CD4-positive, alpha-beta T cell treated with Interleukin-1 beta for 1 hour (primary cell): ENCODE results near the gene DNAJC19.

ENCODE experiments used
- DNase-seq, 2 donors: peaks; one replicate each; pipeline ENCODE4 v3.0.0-alpha.2; 2020 to 2022

The DNAJC19 gene

DNA sequence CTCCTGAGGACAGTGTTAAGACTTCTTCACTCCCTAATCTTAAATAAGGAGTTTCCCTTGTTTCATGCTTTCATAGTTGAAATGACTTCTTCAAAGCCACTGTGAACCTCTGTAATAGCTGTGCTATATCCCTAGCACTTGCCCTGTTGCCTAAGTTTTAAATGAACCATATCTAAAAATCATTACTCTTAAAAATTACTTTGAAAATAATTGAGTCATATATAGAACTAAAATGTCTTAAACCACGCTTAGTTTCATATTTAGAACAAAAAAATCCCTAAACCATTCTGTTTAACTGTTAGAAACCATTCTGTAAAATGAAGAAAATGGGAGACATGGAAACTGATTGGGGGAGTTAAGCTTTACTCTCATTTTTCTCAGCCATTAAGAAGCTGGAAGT is 29.8 kb downstream of the DNAJC19 start:
- no peak for DNase-seq

DNA sequence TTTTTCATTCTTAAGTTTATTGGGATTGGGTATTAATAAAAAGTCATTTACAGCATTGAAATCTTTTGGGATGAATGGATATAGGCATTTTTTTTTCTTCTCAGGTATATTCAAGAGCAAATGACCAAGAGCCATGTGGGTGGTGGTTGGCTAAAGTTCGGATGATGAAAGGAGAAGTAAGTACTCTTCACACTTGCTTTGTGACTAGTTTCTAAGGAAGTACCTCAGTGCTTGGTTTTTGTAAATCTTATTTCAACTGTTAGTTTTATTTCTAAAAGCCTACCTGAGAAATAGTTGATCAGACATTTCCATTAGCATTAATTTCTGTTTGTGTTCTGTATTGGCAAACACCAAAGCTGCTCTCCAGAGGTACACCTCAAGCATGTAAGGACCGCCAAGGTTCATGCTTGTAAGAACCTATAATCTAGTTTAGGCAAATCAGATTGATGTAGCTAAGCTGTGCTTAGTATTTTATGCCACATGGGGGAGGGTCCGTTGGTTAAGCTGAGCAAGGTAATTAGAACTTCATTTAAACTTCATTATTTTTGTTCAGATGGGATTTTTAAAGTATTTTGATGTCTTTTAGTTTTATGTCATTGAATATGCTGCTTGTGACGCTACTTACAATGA is 41.7 kb downstream of the DNAJC19 start:
- no peak for DNase-seq

DNA sequence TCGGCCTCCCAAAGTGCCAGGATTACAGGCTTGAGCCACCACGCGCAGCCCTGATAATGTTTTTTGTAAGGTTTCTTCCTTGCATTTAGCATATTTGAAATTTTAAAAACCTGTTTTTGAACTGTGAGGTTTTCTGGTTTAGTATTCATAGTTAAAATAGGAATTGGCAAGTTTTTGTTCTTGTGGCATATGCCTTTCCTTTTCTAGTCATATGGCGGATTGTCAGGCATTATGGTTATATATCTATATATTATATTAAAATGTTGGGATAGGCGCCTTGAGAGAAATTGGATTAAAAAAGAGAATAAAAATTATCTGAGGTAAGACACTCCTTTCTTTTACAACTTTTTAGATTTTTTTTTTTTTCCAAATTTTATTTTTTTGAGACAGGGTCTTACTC is 48.7 kb downstream of the DNAJC19 start:
- DNase-seq: no peak

DNA sequence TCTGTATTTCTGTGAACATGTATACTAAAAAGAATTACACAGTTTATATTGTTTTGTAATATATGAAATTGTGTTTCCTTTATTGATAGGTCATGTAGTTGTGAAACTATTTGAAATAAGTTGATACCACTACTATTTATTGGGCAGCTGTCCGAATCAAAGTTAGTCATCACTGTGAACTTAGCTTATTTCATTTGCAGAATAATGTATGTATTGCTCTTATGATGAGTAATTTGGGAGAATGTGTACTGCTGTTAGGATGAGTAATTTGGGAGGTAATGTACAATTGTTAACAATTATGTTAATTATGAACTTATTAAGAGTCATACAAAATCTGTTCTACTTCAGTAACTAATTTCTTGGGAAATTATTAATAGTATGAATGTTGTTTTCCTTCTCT is 54.9 kb downstream of the DNAJC19 start:
- DNase-seq: no peak
